ENCODE data around the gene CRTAP. TPM values are rescaled to one million over a fixed set of nuclear protein-coding genes. Genes with fewer than 3 reads are reported as not detected.

CRTAP gene
- total RNA-seq, 4 donors from 2014 or later: 174 to 687 (median 286) TPM

GRCh38 chr3:33081812-33082211, 32.0 kb upstream of the CRTAP start:
- no peak for DNase-seq
- no peak for TF ChIP-seq POLR2A (IDR thresholded peaks at IDR 0.05)
- no peak for TF ChIP-seq CTCF (IDR thresholded peaks at IDR 0.05)
- intact Hi-C loops (cut with DNase I; ENCODE audit: low total_unique reads): no loop called here
- H3K27me3 ChIP-seq: no peaks in the 10 kb centered on the region
- no peak overlapping the region for H3K27ac ChIP-seq
- no peaks in the 10 kb centered on the region for H3K9me3 ChIP-seq
- no peaks in the 10 kb centered on the region for H3K36me3 ChIP-seq
- no peak overlapping the region for H3K4me3 ChIP-seq
- H3K4me1 ChIP-seq: no peaks in the 10 kb centered on the region

GRCh38 chr3:33083958-33084357, 29.9 kb upstream of the CRTAP start:
- no peaks in the 10 kb centered on the region for H3K9me3 ChIP-seq
- no peaks in the 10 kb centered on the region for H3K27me3 ChIP-seq
- no peaks in the 10 kb centered on the region for H3K4me1 ChIP-seq
- intact Hi-C loops (cut with DNase I; ENCODE audit: low total_unique reads): no loop called here
- H3K36me3 ChIP-seq: no peaks in the 10 kb centered on the region
- TF ChIP-seq CTCF (IDR thresholded peaks at IDR 0.05) (no peak), POLR2A (IDR thresholded peaks at IDR 0.05) (no peak)
- no peak overlapping the region for H3K4me3 ChIP-seq
- H3K27ac ChIP-seq: no peak overlapping the region
- no peak for DNase-seq

- intact Hi-C loops (cut with DNase I; ENCODE audit: low total_unique reads): no loop called here
- DNase-seq: no peak
- no peaks in the 10 kb centered on the region for H3K36me3 ChIP-seq
- H3K4me3 ChIP-seq: no peak overlapping the region
- H3K4me1 ChIP-seq: no peaks in the 10 kb centered on the region
- no peaks in the 10 kb centered on the region for H3K9me3 ChIP-seq
- H3K27ac ChIP-seq: no peak overlapping the region
- TF ChIP-seq POLR2A (IDR thresholded peaks at IDR 0.05): no peak
- TF ChIP-seq CTCF (IDR thresholded peaks at IDR 0.05): no peak
- no peaks in the 10 kb centered on the region for H3K27me3 ChIP-seq
These were observed 25.1 kb upstream of the CRTAP start for GRCh38 chr3:33088691-33089090.

GRCh38 chr3:33089515-33089914, 24.3 kb upstream of the CRTAP start:
- no peak for DNase-seq
- Histone ChIP-seq H3K4me3 (no peak overlapping the region), H3K27me3 (no peaks in the 10 kb centered on the region), H3K36me3 (no peaks in the 10 kb centered on the region), H3K4me1 (no peaks in the 10 kb centered on the region), H3K27ac (no peak overlapping the region), H3K9me3 (no peaks in the 10 kb centered on the region)
- TF ChIP-seq CTCF (IDR thresholded peaks at IDR 0.05) (no peak), POLR2A (IDR thresholded peaks at IDR 0.05) (no peak)
- intact Hi-C loops (cut with DNase I; ENCODE audit: low total_unique reads): no loop called here

- Histone ChIP-seq H3K27ac (no peak overlapping the region), H3K4me1 (no peaks in the 10 kb centered on the region)
These were observed 22.1 kb upstream of the CRTAP start for GRCh38 chr3:33091746-33092145.

More at GRCh38 chr3:33091746-33092145, 22.1 kb upstream of the CRTAP start:
- DNase-seq: no peak
- Histone ChIP-seq H3K4me3 (no peak overlapping the region), H3K27me3 (no peaks in the 10 kb centered on the region), H3K9me3 (no peaks in the 10 kb centered on the region), H3K36me3 (no peaks in the 10 kb centered on the region)
- no peak for TF ChIP-seq POLR2A (IDR thresholded peaks at IDR 0.05)
- no peak for TF ChIP-seq CTCF (IDR thresholded peaks at IDR 0.05)
- intact Hi-C loops (cut with DNase I; ENCODE audit: low total_unique reads): no loop called here

Data from uterus (tissue), 4 donors.